HepG2 (cell line): ENCODE data around the gene CDAN1.

Source experiments
- SMAD1 ChIP-seq: sonication (generic); formaldehyde crosslinking; IDR thresholded peaks from 2 replicates; pipeline ENCODE4 v1.4.0; 2020; ENCODE audit warnings: missing genetic modification reagents, low read depth, mild to moderate bottlenecking, borderline replicate concordance
- ZNF781 ChIP-seq: sonication (generic); formaldehyde crosslinking; IDR thresholded peaks from 2 replicates; pipeline ENCODE4 v1.5.1; 2020; ENCODE audit warnings: borderline replicate concordance, mild to moderate bottlenecking, missing genetic modification reagents; ENCODE audit errors: not compliant biosample characterization
- TF ChIP-seq, protein P1 (sequence below): sonication (generic); formaldehyde crosslinking; IDR thresholded peaks from 2 replicates; pipeline ENCODE4 v1.9.0; 2021; ENCODE audit warnings: missing genetic modification reagents, borderline replicate concordance
- TF ChIP-seq, protein P2 (sequence below): sonication (generic); formaldehyde crosslinking; IDR thresholded peaks from 2 replicates; pipeline ENCODE4 v1.5.0; 2020; ENCODE audit warnings: mild to moderate bottlenecking, missing genetic modification reagents, moderate library complexity

DNA sequence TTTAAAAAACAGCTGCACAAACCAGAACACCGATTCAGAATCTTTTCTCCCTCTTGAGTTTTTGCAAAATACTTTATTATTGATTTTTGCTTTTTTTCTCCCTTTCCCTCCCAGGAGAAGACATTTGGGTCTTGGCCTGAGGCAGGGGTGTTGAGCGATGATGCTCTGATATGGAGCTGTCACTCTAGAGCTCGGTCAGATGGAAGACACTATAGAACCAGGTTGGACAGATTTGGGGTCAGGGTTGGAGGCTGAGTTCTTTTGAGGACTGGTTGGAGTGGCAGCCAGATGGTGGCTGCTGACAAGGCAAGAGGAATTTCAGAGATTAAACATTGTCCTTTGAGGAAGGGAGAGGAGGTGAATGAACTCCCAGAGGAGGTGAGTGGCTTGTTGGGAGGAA lies 16.9 kb downstream of the CDAN1 start:
- TF ChIP-seq, protein P1, sequence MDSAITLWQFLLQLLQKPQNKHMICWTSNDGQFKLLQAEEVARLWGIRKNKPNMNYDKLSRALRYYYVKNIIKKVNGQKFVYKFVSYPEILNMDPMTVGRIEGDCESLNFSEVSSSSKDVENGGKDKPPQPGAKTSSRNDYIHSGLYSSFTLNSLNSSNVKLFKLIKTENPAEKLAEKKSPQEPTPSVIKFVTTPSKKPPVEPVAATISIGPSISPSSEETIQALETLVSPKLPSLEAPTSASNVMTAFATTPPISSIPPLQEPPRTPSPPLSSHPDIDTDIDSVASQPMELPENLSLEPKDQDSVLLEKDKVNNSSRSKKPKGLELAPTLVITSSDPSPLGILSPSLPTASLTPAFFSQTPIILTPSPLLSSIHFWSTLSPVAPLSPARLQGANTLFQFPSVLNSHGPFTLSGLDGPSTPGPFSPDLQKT (CRISPR knock-in tag), result no peak
- no peak for TF ChIP-seq SMAD1
- no peak for TF ChIP-seq ZNF781
- TF ChIP-seq, protein P2, sequence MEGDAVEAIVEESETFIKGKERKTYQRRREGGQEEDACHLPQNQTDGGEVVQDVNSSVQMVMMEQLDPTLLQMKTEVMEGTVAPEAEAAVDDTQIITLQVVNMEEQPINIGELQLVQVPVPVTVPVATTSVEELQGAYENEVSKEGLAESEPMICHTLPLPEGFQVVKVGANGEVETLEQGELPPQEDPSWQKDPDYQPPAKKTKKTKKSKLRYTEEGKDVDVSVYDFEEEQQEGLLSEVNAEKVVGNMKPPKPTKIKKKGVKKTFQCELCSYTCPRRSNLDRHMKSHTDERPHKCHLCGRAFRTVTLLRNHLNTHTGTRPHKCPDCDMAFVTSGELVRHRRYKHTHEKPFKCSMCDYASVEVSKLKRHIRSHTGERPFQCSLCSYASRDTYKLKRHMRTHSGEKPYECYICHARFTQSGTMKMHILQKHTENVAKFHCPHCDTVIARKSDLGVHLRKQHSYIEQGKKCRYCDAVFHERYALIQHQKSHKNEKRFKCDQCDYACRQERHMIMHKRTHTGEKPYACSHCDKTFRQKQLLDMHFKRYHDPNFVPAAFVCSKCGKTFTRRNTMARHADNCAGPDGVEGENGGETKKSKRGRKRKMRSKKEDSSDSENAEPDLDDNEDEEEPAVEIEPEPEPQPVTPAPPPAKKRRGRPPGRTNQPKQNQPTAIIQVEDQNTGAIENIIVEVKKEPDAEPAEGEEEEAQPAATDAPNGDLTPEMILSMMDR (CRISPR knock-in tag), result no peak
